ENCODE results near the gene PLIN4. TPM values are rescaled to one million over a fixed set of nuclear protein-coding genes. Genes with fewer than 3 reads are reported as not detected.

Gene PLIN4
- total and polyA plus RNA-seq, 8 donors: 2.2 to 138 (median 12.3) TPM

GRCh38 chr19:4555657-4556561 lies 37.6 kb upstream of the PLIN4 start:
- no peaks in the 10 kb centered on the region for H3K36me3 ChIP-seq

DNA sequence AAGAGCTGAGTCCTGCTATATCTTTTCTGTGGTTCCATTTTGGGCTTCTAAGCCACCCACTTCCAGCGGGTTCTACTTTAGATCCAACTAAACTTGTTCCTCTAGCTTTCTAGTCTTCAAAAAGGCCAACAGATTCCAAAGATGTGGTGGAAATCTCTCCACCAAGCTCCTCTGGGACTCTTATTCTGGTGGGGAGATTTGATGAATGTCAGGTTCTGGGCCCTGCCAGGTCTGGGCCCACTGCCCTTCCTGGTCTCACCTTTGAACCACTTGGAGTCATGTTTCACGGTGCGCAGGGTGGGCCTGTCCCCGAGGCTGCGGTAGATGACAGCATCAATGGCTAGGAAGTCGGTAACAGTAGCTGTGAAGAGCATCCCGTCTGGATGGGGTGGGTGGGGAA lies 36.4 kb upstream of the PLIN4 start:
- no peaks in the 10 kb centered on the region for H3K9me3 ChIP-seq
- TF ChIP-seq, protein P1, sequence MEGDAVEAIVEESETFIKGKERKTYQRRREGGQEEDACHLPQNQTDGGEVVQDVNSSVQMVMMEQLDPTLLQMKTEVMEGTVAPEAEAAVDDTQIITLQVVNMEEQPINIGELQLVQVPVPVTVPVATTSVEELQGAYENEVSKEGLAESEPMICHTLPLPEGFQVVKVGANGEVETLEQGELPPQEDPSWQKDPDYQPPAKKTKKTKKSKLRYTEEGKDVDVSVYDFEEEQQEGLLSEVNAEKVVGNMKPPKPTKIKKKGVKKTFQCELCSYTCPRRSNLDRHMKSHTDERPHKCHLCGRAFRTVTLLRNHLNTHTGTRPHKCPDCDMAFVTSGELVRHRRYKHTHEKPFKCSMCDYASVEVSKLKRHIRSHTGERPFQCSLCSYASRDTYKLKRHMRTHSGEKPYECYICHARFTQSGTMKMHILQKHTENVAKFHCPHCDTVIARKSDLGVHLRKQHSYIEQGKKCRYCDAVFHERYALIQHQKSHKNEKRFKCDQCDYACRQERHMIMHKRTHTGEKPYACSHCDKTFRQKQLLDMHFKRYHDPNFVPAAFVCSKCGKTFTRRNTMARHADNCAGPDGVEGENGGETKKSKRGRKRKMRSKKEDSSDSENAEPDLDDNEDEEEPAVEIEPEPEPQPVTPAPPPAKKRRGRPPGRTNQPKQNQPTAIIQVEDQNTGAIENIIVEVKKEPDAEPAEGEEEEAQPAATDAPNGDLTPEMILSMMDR (IDR thresholded peaks at IDR 0.05): no peak
- no peaks in the 10 kb centered on the region for H3K27me3 ChIP-seq
- no peaks in the 10 kb centered on the region for H3K4me1 ChIP-seq
- no peak for ATAC-seq
- intact Hi-C loops (cut with DNase I): no loop called here
- H3K27ac ChIP-seq: no peak overlapping the region
- H3K4me3 ChIP-seq: no peak overlapping the region
- WGBS, 2 donors: 81 to 90% methylated on average over 7 of the region's 7 CpGs
- H3K36me3 ChIP-seq: no peaks in the 10 kb centered on the region
- no peak for FAIRE-seq
- no peak for DNase-seq

More at GRCh38 chr19:4555657-4556561, 37.6 kb upstream of the PLIN4 start:
- H3K4me1 ChIP-seq: no peaks in the 10 kb centered on the region
- 73 to 76% methylated on average over 43 of the region's 43 CpGs for WGBS, 2 donors
- ATAC-seq (no peak), DNase-seq (peak in 1 of 6 donors; percentile 63), FAIRE-seq (no peak)
- no peaks in the 10 kb centered on the region for H3K9me3 ChIP-seq
- H3K4me3 ChIP-seq: no peak overlapping the region
- no peak overlapping the region for H3K27ac ChIP-seq
- no peaks in the 10 kb centered on the region for H3K27me3 ChIP-seq
- intact Hi-C loops (cut with DNase I): no loop called here
- TF ChIP-seq, protein P1 (IDR thresholded peaks at IDR 0.05): no peak

DNA sequence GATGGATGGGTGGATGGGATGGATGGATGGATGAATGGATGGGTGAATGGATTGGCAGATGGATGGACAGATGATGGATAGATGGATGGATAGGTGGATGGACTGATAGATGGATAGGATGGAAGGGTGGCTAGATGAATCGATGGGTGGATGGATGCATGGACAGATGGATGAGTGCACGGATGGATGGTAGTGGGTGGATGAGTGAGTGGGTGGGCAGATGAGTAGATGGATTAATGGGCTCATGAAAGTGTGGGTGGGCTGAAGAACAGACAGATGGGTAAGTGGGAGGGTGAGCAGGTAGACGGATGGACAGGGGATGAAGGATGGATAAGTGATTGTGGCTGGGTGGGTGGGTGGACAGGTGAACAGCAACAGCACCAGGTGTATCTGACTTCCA lies 35.5 kb upstream of the PLIN4 start:
- ATAC-seq (no peak), DNase-seq (no peak), FAIRE-seq (no peak)
- no peaks in the 10 kb centered on the region for H3K27me3 ChIP-seq
- no peaks in the 10 kb centered on the region for H3K9me3 ChIP-seq
- 55 to 94% methylated on average over 3 of the region's 3 CpGs for WGBS, 2 donors
- H3K4me1 ChIP-seq: no peaks in the 10 kb centered on the region
- intact Hi-C loops (cut with DNase I): no loop called here
- H3K4me3 ChIP-seq: no peak overlapping the region
- H3K36me3 ChIP-seq: no peaks in the 10 kb centered on the region
- H3K27ac ChIP-seq: no peak overlapping the region
- TF ChIP-seq, protein P1 (IDR thresholded peaks at IDR 0.05): no peak

DNA sequence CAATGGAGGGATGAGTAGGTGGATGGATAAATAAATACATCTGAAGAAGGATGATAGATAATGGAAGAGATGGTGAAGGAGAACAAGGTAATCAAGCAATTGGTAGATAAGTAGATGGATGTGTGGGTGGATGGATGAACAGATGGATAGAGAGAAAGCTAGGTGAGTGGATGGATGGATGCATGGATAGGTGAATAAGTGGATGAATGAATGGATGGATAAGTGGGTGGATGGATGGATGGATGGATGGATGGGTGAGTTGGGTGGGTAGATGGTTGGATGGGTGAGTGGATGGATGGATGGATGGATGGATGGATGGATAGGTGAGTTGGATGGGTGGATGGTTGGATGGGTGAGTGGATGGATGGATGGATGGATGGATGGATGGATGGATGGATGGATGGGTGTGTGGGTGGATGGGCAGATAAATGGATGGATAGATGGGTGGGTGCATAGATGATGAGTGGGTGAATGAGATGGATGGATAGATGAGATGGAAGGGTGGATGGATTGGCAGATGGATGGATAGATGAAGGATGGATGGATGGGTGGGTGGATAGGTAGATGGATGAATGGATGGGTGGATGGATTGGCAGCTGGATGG lies 34.9 kb upstream of the PLIN4 start:
- TF ChIP-seq, protein P1 (IDR thresholded peaks at IDR 0.05): no peak
- H3K9me3 ChIP-seq: no peaks in the 10 kb centered on the region
- ATAC-seq (no peak), FAIRE-seq (no peak), DNase-seq (no peak)
- no peak overlapping the region for H3K27ac ChIP-seq
- no peaks in the 10 kb centered on the region for H3K36me3 ChIP-seq
- intact Hi-C loops (cut with DNase I): no loop called here
- no peaks in the 10 kb centered on the region for H3K4me1 ChIP-seq
- no peaks in the 10 kb centered on the region for H3K27me3 ChIP-seq
- H3K4me3 ChIP-seq: no peak overlapping the region

GRCh38 chr19:4552525-4552819 lies 34.2 kb upstream of the PLIN4 start:
- ATAC-seq (no peak), DNase-seq (peak in 1 of 6 donors; percentile 43), FAIRE-seq (no peak)
- H3K27me3 ChIP-seq: no peaks in the 10 kb centered on the region
- H3K27ac ChIP-seq: no peak overlapping the region
- 74 to 75% methylated on average over 18 of the region's 18 CpGs for WGBS, 2 donors
- H3K9me3 ChIP-seq: no peaks in the 10 kb centered on the region
- intact Hi-C loops (cut with DNase I): no loop called here
- no peaks in the 10 kb centered on the region for H3K4me1 ChIP-seq
- H3K4me3 ChIP-seq: no peak overlapping the region
- TF ChIP-seq, protein P1 (IDR thresholded peaks at IDR 0.05): no peak
- H3K36me3 ChIP-seq: no peaks in the 10 kb centered on the region
